NCI-H510A (cell line): Measurements from ENCODE around the gene BGN.

Experiments
- DNase-seq: peaks from one replicate; lab custom pipeline; 2025; lab: John Stamatoyannopoulos, UW

The BGN gene

GRCh38 chrX:153482376-153483015, 12.3 kb upstream of the BGN start:
- DNase-seq: no peak

- DNase-seq: no peak
These were observed 9.2 kb upstream of the BGN start for GRCh38 chrX:153485396-153486080.

- DNase-seq: no peak
These were observed 8.6 kb upstream of the BGN start for GRCh38 chrX:153486171-153486570.

- no peak for DNase-seq
These were observed 7.1 kb upstream of the BGN start for GRCh38 chrX:153487590-153488071.

- no peak for DNase-seq
These were observed 6.4 kb upstream of the BGN start for GRCh38 chrX:153488231-153488914.

GRCh38 chrX:153490217-153490930, 4.4 kb upstream of the BGN start:
- no peak for DNase-seq

- no peak for DNase-seq
These were observed 3.3 kb upstream of the BGN start for GRCh38 chrX:153491351-153491914.

- no peak for DNase-seq
These were observed 2.9 kb upstream of the BGN start for GRCh38 chrX:153491918-153492317.

- no peak for DNase-seq
These were observed 2.2 kb upstream of the BGN start for GRCh38 chrX:153492543-153492942.

GRCh38 chrX:153493085-153493484, 1.7 kb upstream of the BGN start:
- DNase-seq: no peak

- no peak for DNase-seq
These were observed 719 bp upstream of the BGN start for GRCh38 chrX:153494061-153494460.

GRCh38 chrX:153495362-153495751, 577 bp downstream of the BGN start:
- DNase-seq: no peak

GRCh38 chrX:153495903-153496589, 1.3 kb downstream of the BGN start:
- no peak for DNase-seq

GRCh38 chrX:153496590-153496959, 1.8 kb downstream of the BGN start:
- no peak for DNase-seq

- no peak for DNase-seq
These were observed 3.7 kb downstream of the BGN start for GRCh38 chrX:153498453-153498852.

GRCh38 chrX:153499341-153499740, 4.6 kb downstream of the BGN start:
- no peak for DNase-seq

GRCh38 chrX:153499876-153500275, 5.1 kb downstream of the BGN start:
- no peak for DNase-seq

GRCh38 chrX:153500676-153501280, 6.0 kb downstream of the BGN start:
- DNase-seq: no peak

GRCh38 chrX:153501530-153501929, 6.8 kb downstream of the BGN start:
- no peak for DNase-seq

GRCh38 chrX:153502131-153502530, 7.4 kb downstream of the BGN start:
- no peak for DNase-seq

- DNase-seq: no peak
These were observed 8.0 kb downstream of the BGN start for GRCh38 chrX:153502796-153503195.
